Neural cell (in vitro differentiated cells): Measurements from ENCODE around the gene PRKCE. TPM values are rescaled to one million over a fixed set of nuclear protein-coding genes. Genes with fewer than 3 reads are reported as not detected.

Experiments
- H2AFZ ChIP-seq: fragments of 200-600, 300-800 bp; sonication (generic), shearing (Covaris generic); 2 replicates; pipeline ENCODE4 v1.6.0; 2014; ENCODE audit warnings: low read depth, mild to moderate bottlenecking, antibody characterized with exemption, low read length, moderate library complexity
- H3F3A ChIP-seq: fragments of 200-600 bp; shearing (Covaris generic); 2 replicates; pipeline ENCODE4 v1.6.1; 2016; ENCODE audit warnings: mild to moderate bottlenecking, moderate library complexity, mixed read lengths, antibody characterized with exemption, low read length; ENCODE audit not compliant: insufficient read depth, poor library complexity, severe bottlenecking
- H3K27ac ChIP-seq: fragments of 200-600, 300-800 bp; sonication (generic), shearing (Covaris generic); 2 replicates; pipeline ENCODE4 v1.5.1; 2014; ENCODE audit warnings: mild to moderate bottlenecking, low read length, moderate library complexity
- H3K27me3 ChIP-seq: fragments of 300-800, 200-600 bp; sonication (generic), shearing (Covaris generic); 2 replicates; pipeline ENCODE4 v1.6.0; 2014; ENCODE audit warnings: mild to moderate bottlenecking, low read depth, low read length, moderate library complexity; ENCODE audit not compliant: insufficient read depth
- H3K36me3 ChIP-seq: fragments of 300-800, 200-600 bp; sonication (generic), shearing (Covaris generic); 2 replicates; pipeline ENCODE4 v1.5.1; 2014; ENCODE audit warnings: mild to moderate bottlenecking, antibody characterized with exemption, low read length, moderate library complexity; ENCODE audit not compliant: insufficient read depth
- H3K4me2 ChIP-seq: fragments of 300-800, 200-600 bp; sonication (generic), shearing (Covaris generic); 2 replicates; pipeline ENCODE4 v1.6.0; 2014; ENCODE audit warnings: mild to moderate bottlenecking, low read length
- H3K4me3 ChIP-seq: fragments of 300-800, 200-600 bp; sonication (generic), shearing (Covaris generic); 2 replicates; pipeline ENCODE4 v1.5.1; 2014; ENCODE audit warnings: mild to moderate bottlenecking, low read length, moderate library complexity
- H3K79me2 ChIP-seq: fragments of 200-600 bp; shearing (Covaris generic); replicated peaks from 2 replicates; pipeline ENCODE4 v1.6.0; 2014; ENCODE audit warnings: mild to moderate bottlenecking, low read length, moderate library complexity; ENCODE audit not compliant: insufficient read depth
- H3K9ac ChIP-seq: fragments of 300-800, 200-600 bp; sonication (generic), shearing (Covaris generic); 2 replicates; pipeline ENCODE4 v1.6.1; 2016; ENCODE audit warnings: mild to moderate bottlenecking, low read length, mixed read lengths
- H3K9me2 ChIP-seq: fragments of 200-600 bp; shearing (Covaris generic); 2 replicates; pipeline ENCODE4 v1.6.1; 2016; ENCODE audit warnings: mild to moderate bottlenecking, low read length, mixed read lengths; ENCODE audit not compliant: insufficient read depth
- H3K9me3 ChIP-seq: fragments of 200-600, 300-800 bp; sonication (generic), shearing (Covaris generic); 2 replicates; pipeline ENCODE4 v1.6.1; 2016; ENCODE audit warnings: mild to moderate bottlenecking, mixed run types, low read length, moderate library complexity, mixed read lengths
- H4K20me1 ChIP-seq: fragments of 200-600 bp; shearing (Covaris generic); 2 replicates; pipeline ENCODE4 v1.6.1; 2016; ENCODE audit warnings: mild to moderate bottlenecking, mixed run types; ENCODE audit not compliant: insufficient read depth
- EP300 ChIP-seq: fragments of 450-650 bp; conservative IDR thresholded peaks from 2 replicates; pipeline ENCODE4 v1.6.1; 2014; ENCODE audit warnings: antibody characterized with exemption, mild to moderate bottlenecking, moderate library complexity; ENCODE audit not compliant: poor library complexity, severe bottlenecking
- EZH2 ChIP-seq: fragments of 200-600, 300-800 bp; shearing (Covaris generic), sonication (generic); IDR thresholded peaks from 2 replicates; pipeline ENCODE4 v1.6.1; 2014; ENCODE audit warnings: antibody characterized with exemption, low read length, borderline replicate concordance, mild to moderate bottlenecking; ENCODE audit not compliant: insufficient read depth, poor library complexity, severe bottlenecking
- MXI1 ChIP-seq: fragments of 450-650 bp; conservative IDR thresholded peaks from 2 replicates; pipeline ENCODE4 v1.6.1; 2014; ENCODE audit warnings: antibody characterized with exemption, mild to moderate bottlenecking; ENCODE audit not compliant: poor library complexity, severe bottlenecking
- POLR2AphosphoS5 ChIP-seq: IDR thresholded peaks from 2 replicates; pipeline ENCODE4 v1.6.1; 2012
- RAD21 ChIP-seq: fragments of 450-650 bp; conservative IDR thresholded peaks from 2 replicates; pipeline ENCODE4 v1.6.1; 2014; ENCODE audit warnings: antibody characterized with exemption, mild to moderate bottlenecking, moderate library complexity
- SMC3 ChIP-seq: fragments of 450-650 bp; conservative IDR thresholded peaks from 2 replicates; pipeline ENCODE4 v1.6.1; 2014; ENCODE audit warnings: antibody characterized with exemption, mild to moderate bottlenecking, moderate library complexity; ENCODE audit not compliant: poor library complexity
- TAF1 ChIP-seq: IDR thresholded peaks from 2 replicates; pipeline ENCODE4 v1.6.1; 2012; ENCODE audit warnings: low read depth
- polyA plus RNA-seq: library from polyadenylated mRNA; depleted of rRNA; stranded (reverse); fragments of >200 nt; gene quantifications from 2 replicates; pipeline ENCODE4 v1.2.3, GENCODE V29; 2014
- TF ChIP-seq, protein P1 (sequence below): IDR thresholded peaks from 2 replicates; pipeline ENCODE4 v1.6.1; 2012; ENCODE audit warnings: borderline replicate concordance
- TF ChIP-seq, protein P2 (sequence below): fragments of 450-650 bp; IDR thresholded peaks from 2 replicates; pipeline ENCODE4 v1.5.1; 2014; ENCODE audit warnings: antibody characterized with exemption, mild to moderate bottlenecking, moderate library complexity; ENCODE audit not compliant: poor library complexity, severe bottlenecking

PRKCE gene
- polyA plus RNA-seq, 1 donor from 2014 or later, result 5.4 TPM

DNA sequence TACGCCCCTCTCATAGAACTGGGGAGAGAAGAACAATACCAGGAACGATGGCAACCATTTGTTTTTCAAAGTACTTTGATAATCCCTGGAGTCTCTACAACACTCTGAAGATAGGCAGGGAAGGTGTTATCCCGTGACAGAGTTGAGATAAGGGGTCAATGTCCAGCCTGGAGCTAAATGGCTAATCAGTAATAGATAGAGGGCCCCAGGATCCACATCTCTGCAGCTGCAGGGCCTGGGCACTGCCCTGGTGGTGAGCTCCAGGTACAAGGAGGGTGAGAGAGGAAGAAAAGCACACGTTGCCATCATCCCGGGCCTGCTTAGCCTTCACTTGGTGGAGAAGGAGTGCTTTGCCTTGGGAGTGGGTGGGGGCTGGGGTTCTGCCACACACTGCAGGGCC, 260.6 kb downstream of the PRKCE start:
- no peaks in the 10 kb centered on the region for H3K79me2 ChIP-seq
- no peak overlapping the region for H2AFZ ChIP-seq
- H3K27ac ChIP-seq, result no peak overlapping the region
- no peak for TF ChIP-seq SMC3
- no peak for TF ChIP-seq POLR2AphosphoS5
- TF ChIP-seq, protein P1, sequence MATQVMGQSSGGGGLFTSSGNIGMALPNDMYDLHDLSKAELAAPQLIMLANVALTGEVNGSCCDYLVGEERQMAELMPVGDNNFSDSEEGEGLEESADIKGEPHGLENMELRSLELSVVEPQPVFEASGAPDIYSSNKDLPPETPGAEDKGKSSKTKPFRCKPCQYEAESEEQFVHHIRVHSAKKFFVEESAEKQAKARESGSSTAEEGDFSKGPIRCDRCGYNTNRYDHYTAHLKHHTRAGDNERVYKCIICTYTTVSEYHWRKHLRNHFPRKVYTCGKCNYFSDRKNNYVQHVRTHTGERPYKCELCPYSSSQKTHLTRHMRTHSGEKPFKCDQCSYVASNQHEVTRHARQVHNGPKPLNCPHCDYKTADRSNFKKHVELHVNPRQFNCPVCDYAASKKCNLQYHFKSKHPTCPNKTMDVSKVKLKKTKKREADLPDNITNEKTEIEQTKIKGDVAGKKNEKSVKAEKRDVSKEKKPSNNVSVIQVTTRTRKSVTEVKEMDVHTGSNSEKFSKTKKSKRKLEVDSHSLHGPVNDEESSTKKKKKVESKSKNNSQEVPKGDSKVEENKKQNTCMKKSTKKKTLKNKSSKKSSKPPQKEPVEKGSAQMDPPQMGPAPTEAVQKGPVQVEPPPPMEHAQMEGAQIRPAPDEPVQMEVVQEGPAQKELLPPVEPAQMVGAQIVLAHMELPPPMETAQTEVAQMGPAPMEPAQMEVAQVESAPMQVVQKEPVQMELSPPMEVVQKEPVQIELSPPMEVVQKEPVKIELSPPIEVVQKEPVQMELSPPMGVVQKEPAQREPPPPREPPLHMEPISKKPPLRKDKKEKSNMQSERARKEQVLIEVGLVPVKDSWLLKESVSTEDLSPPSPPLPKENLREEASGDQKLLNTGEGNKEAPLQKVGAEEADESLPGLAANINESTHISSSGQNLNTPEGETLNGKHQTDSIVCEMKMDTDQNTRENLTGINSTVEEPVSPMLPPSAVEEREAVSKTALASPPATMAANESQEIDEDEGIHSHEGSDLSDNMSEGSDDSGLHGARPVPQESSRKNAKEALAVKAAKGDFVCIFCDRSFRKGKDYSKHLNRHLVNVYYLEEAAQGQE, result no peak
- TF ChIP-seq EP300, result no peak
- TF ChIP-seq RAD21, result no peak
- no peak for TF ChIP-seq EZH2
- TF ChIP-seq MXI1, result no peak
- no peak for TF ChIP-seq TAF1
- TF ChIP-seq, protein P2, sequence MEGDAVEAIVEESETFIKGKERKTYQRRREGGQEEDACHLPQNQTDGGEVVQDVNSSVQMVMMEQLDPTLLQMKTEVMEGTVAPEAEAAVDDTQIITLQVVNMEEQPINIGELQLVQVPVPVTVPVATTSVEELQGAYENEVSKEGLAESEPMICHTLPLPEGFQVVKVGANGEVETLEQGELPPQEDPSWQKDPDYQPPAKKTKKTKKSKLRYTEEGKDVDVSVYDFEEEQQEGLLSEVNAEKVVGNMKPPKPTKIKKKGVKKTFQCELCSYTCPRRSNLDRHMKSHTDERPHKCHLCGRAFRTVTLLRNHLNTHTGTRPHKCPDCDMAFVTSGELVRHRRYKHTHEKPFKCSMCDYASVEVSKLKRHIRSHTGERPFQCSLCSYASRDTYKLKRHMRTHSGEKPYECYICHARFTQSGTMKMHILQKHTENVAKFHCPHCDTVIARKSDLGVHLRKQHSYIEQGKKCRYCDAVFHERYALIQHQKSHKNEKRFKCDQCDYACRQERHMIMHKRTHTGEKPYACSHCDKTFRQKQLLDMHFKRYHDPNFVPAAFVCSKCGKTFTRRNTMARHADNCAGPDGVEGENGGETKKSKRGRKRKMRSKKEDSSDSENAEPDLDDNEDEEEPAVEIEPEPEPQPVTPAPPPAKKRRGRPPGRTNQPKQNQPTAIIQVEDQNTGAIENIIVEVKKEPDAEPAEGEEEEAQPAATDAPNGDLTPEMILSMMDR, result no peak
- no peak overlapping the region for H3K4me3 ChIP-seq
- H3K36me3 ChIP-seq, result no peaks in the 10 kb centered on the region
- H3K9me2 ChIP-seq, result no peaks in the 10 kb centered on the region
- H3K27me3 ChIP-seq, result no peaks in the 10 kb centered on the region
- no peaks in the 10 kb centered on the region for H4K20me1 ChIP-seq
- H3K4me2 ChIP-seq, result no peak overlapping the region
- H3K9me3 ChIP-seq, result no peaks in the 10 kb centered on the region
- H3F3A ChIP-seq, result no peaks in the 10 kb centered on the region
- H3K9ac ChIP-seq, result no peak overlapping the region

DNA sequence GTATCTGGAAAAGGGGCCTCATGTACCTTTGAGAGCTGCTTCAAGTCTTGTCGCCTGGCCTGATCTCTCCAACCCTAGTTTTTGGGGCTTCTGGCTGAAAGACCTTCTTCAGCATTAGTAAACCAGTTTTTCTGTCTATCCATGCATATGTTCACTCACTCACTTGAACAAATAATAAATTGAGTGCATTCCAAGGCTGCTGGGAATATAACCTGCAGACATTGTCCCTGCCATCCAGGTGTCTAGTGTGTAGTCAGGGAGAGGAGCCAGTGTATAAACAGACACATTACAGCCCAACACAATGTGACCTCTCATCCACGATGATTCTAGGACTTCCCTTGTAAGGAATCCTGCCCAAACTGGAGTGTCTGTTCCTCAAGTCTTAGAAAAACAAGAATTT, 262.1 kb downstream of the PRKCE start:
- Histone ChIP-seq H3K4me2 (no peak overlapping the region), H2AFZ (no peak overlapping the region), H3K36me3 (no peaks in the 10 kb centered on the region), H4K20me1 (no peaks in the 10 kb centered on the region), H3K9me2 (no peaks in the 10 kb centered on the region), H3F3A (no peaks in the 10 kb centered on the region), H3K79me2 (no peaks in the 10 kb centered on the region), H3K27me3 (no peaks in the 10 kb centered on the region), H3K4me3 (no peak overlapping the region), H3K27ac (no peak overlapping the region), H3K9me3 (no peaks in the 10 kb centered on the region), H3K9ac (no peak overlapping the region)
- TF ChIP-seq TAF1 (no peak), MXI1 (no peak), EZH2 (no peak), SMC3 (no peak), RAD21 (no peak), POLR2AphosphoS5 (no peak), EP300 (no peak)
- TF ChIP-seq, protein P1, result no peak
- TF ChIP-seq, protein P2, result no peak
